Cardiac muscle cell (in vitro differentiated cells and primary cell): Measurements from ENCODE around the gene ARF5. TPM values are rescaled to one million over a fixed set of nuclear protein-coding genes. Genes with fewer than 3 reads are reported as not detected.

Source experiments
- DNase-seq, 2 donors: peaks; one replicate each; pipeline versions ENCODE4 v3.0.0 to v3.0.0-alpha.2; 2010 to 2017; ENCODE audit warnings: low read depth in 1 of 2, low spot score in 1 of 2
- H3K27ac ChIP-seq: fragments of 200-600 bp; sonication (generic); 2 replicates; pipeline ENCODE4 v1.5.1; 2016
- H3K27me3 ChIP-seq: fragments of 200-600 bp; sonication (generic); 2 replicates; pipeline ENCODE4 v1.6.0; 2016; ENCODE audit warnings: control low read depth
- H3K36me3 ChIP-seq: fragments of 200-600 bp; sonication (generic); 2 replicates; pipeline ENCODE4 v1.5.1; 2016; ENCODE audit warnings: control low read depth
- H3K4me1 ChIP-seq: fragments of 200-600 bp; sonication (generic); 2 replicates; pipeline ENCODE4 v1.8.1; 2017; ENCODE audit warnings: low read depth, mild to moderate bottlenecking, mixed run types
- H3K4me3 ChIP-seq: fragments of 200-600 bp; sonication (generic); 2 replicates; pipeline ENCODE4 v1.5.1; 2016; ENCODE audit warnings: mild to moderate bottlenecking
- H3K9me3 ChIP-seq: fragments of 200-600 bp; sonication (generic); 2 replicates; pipeline ENCODE4 v1.5.1; 2017; ENCODE audit warnings: low read depth, mild to moderate bottlenecking, control low read depth
- CTCF ChIP-seq: IDR thresholded peaks from 2 replicates; pipeline ENCODE4 v1.5.1; 2012; ENCODE audit warnings: low read depth, mild to moderate bottlenecking, low read length
- polyA plus RNA-seq: library from polyadenylated mRNA; unstranded; fragments of >200 nt; fragmentation: Nextera tagmentation; extraction: Ambion mirVana; gene quantifications from 2 replicates; pipeline ENCODE4 v1.2.1, GENCODE V29; 2016
- total RNA-seq: library from RNA; depleted of rRNA; stranded (reverse); fragments of >200 nt; gene quantifications from 2 replicates; pipeline ENCODE4 v1.2.3, GENCODE V29; 2016

The ARF5 gene
- total and polyA plus RNA-seq, 2 experiments from 2014 or later, result 264 to 280 TPM

DNA sequence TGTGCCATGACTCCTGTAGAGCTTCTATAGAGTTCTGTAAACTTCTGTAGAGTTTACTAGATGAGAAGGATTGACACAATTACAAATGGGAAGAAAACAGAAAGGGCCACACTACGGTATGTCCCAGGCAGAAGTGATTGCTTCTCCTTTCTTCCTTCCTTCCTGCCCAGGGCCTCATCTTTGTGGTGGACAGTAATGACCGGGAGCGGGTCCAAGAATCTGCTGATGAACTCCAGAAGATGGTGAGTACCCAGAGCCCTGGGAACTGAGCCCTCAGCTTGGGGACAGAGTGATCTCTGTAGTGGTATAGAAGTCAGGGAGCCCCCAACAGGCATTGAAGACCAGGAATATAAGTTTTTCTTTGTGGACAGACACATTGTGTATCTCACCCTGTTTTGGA lies 1.7 kb downstream of the ARF5 start:
- no peak for TF ChIP-seq CTCF
- Histone ChIP-seq H3K36me3 (peaks cover 6% of the 10 kb centered on the region), H3K9me3 (no peaks in the 10 kb centered on the region), H3K4me1 (no peaks in the 10 kb centered on the region), H3K27me3 (no peaks in the 10 kb centered on the region), H3K4me3 (no peak overlapping the region), H3K27ac (no peak overlapping the region)
- DNase-seq, result no peak

DNA sequence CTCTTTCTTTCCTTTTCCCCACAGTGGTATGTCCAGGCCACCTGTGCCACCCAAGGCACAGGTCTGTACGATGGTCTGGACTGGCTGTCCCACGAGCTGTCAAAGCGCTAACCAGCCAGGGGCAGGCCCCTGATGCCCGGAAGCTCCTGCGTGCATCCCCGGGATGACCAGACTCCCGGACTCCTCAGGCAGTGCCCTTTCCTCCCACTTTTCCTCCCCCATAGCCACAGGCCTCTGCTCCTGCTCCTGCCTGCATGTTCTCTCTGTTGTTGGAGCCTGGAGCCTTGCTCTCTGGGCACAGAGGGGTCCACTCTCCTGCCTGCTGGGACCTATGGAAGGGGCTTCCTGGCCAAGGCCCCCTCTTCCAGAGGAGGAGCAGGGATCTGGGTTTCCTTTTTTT lies 3.0 kb downstream of the ARF5 start:
- DNase-seq, result no peak
- TF ChIP-seq CTCF, result no peak
- peaks cover 6% of the 10 kb centered on the region for H3K36me3 ChIP-seq
- H3K4me1 ChIP-seq, result no peaks in the 10 kb centered on the region
- H3K27ac ChIP-seq, result no peak overlapping the region
- no peak overlapping the region for H3K4me3 ChIP-seq
- no peaks in the 10 kb centered on the region for H3K27me3 ChIP-seq
- H3K9me3 ChIP-seq, result no peaks in the 10 kb centered on the region

GRCh38 chr7:127591591-127591990 lies 3.4 kb downstream of the ARF5 start:
- Histone ChIP-seq H3K9me3 (no peaks in the 10 kb centered on the region), H3K27me3 (no peaks in the 10 kb centered on the region), H3K4me1 (no peaks in the 10 kb centered on the region), H3K4me3 (no peak overlapping the region), H3K36me3 (peaks cover 6% of the 10 kb centered on the region), H3K27ac (no peak overlapping the region)
- no peak for DNase-seq
- no peak for TF ChIP-seq CTCF

DNA sequence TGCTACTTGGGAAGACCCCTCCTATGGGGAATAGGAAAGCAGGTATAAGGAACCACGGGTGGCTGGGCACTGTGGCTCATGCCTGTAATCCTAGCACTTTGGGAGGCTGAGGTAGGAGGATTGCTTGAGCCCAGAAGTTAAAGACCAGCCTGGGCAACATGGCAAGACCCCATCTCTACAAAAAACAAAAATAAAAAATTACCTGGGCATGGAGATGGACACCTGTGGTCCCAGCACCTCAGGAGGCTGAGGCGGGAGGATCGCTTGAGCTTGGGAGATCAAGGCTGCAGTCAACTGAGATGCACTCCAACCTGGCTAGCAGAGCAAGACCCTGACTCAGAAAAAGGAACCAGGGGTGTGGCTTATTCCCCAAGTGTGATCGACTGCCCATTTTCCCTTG lies 4.3 kb downstream of the ARF5 start:
- no peak overlapping the region for H3K27ac ChIP-seq

GRCh38 chr7:127594490-127594889 lies 6.3 kb downstream of the ARF5 start:
- Histone ChIP-seq H3K4me1 (no peaks in the 10 kb centered on the region), H3K9me3 (no peaks in the 10 kb centered on the region), H3K27me3 (no peaks in the 10 kb centered on the region), H3K4me3 (no peak overlapping the region), H3K36me3 (peaks cover 6% of the 10 kb centered on the region), H3K27ac (no peak overlapping the region)
- TF ChIP-seq CTCF, result no peak
- no peak for DNase-seq

More for the DNA sequence above, 4.3 kb downstream of the ARF5 start:
- Histone ChIP-seq H3K9me3 (no peaks in the 10 kb centered on the region), H3K4me1 (no peaks in the 10 kb centered on the region), H3K36me3 (peaks cover 6% of the 10 kb centered on the region), H3K4me3 (no peak overlapping the region), H3K27me3 (no peaks in the 10 kb centered on the region)
- TF ChIP-seq CTCF, result no peak
- DNase-seq, result no peak

DNA sequence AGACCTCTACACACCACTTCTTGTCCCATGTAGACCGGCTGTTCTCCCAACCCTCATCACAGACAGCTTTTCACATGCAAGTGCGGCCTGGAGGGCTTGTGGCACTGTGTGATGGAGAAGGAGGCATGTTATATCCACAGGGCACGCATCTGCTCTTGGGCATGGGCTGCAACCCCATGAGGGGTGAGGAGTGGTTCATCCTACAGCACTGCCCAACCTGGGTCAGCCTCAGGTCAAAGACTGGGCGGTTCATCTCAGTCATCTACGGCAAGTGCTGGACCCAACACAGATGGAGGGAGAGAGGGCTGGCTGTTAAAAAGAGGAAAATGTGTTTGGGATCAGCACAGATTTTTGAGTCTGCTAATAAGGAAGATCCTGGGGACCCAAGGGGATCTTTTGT lies 7.5 kb downstream of the ARF5 start:
- no peak for TF ChIP-seq CTCF
- H3K27me3 ChIP-seq, result no peaks in the 10 kb centered on the region
- DNase-seq, result no peak
- H3K36me3 ChIP-seq, result peaks cover 2% of the 10 kb centered on the region
- H3K4me3 ChIP-seq, result no peak overlapping the region
- H3K27ac ChIP-seq, result no peak overlapping the region
- no peaks in the 10 kb centered on the region for H3K9me3 ChIP-seq
- H3K4me1 ChIP-seq, result no peaks in the 10 kb centered on the region
